Suprapubic skin (tissue), 4 donors: ENCODE measurements around the gene ZNF277.

Experiments used
- EP300 ChIP-seq: sonication (generic); formaldehyde crosslinking; IDR thresholded peaks from one replicate; pipeline ENCODE4 v1.6.1; 2017; ENCODE audit warnings: antibody characterized with exemption
- POLR2A ChIP-seq, 2 donors: fragments of 450-650 bp; IDR thresholded peaks; one replicate each; pipeline ENCODE4 v1.6.1; 2017; ENCODE audit warnings: antibody characterized with exemption in 2 of 2, mild to moderate bottlenecking in 2 of 2, moderate library complexity in 2 of 2
- POLR2AphosphoS5 ChIP-seq, 3 donors: sonication (generic); formaldehyde crosslinking; IDR thresholded peaks; one replicate each; pipeline ENCODE4 v1.6.1; 2017; ENCODE audit warnings: antibody characterized with exemption in 3 of 3
- TF ChIP-seq, protein P1 (sequence below), 2 donors: fragments of 200-600 bp in 1 of 2; fragments of 450-650 bp in 1 of 2; sonication (generic) in 1 of 2; IDR thresholded peaks; one replicate each; pipeline ENCODE4 v1.5.1; 2016 to 2019; ENCODE audit warnings: antibody characterized with exemption in 2 of 2, mild to moderate bottlenecking in 1 of 2, moderate library complexity in 1 of 2

- TF ChIP-seq EP300 (no peak), POLR2A (IDR thresholded peaks at IDR 0.05) (no peak), POLR2AphosphoS5 (IDR thresholded peaks at IDR 0.05) (no peak)
- TF ChIP-seq, protein P1, sequence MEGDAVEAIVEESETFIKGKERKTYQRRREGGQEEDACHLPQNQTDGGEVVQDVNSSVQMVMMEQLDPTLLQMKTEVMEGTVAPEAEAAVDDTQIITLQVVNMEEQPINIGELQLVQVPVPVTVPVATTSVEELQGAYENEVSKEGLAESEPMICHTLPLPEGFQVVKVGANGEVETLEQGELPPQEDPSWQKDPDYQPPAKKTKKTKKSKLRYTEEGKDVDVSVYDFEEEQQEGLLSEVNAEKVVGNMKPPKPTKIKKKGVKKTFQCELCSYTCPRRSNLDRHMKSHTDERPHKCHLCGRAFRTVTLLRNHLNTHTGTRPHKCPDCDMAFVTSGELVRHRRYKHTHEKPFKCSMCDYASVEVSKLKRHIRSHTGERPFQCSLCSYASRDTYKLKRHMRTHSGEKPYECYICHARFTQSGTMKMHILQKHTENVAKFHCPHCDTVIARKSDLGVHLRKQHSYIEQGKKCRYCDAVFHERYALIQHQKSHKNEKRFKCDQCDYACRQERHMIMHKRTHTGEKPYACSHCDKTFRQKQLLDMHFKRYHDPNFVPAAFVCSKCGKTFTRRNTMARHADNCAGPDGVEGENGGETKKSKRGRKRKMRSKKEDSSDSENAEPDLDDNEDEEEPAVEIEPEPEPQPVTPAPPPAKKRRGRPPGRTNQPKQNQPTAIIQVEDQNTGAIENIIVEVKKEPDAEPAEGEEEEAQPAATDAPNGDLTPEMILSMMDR (IDR thresholded peaks at IDR 0.05): no peak
Measured at GRCh38 chr7:112234147-112234546, 27.7 kb downstream of the ZNF277 start.
